ENCODE results near the gene MPI. TPM values are rescaled to one million over a fixed set of nuclear protein-coding genes. Genes with fewer than 3 reads are reported as not detected.
"Not testable (repeated sequence)": the region's sequence is repeated elsewhere in the genome, so short reads cannot be mapped to it uniquely, and the experiment has no call there.

MPI gene
- total RNA-seq, 1 donor from 2014 or later = 30.1 TPM

- Mint-ChIP-seq H3K36me3 (ENCODE audit: unreplicated experiment) (peaks cover 14% of the 10 kb centered on the region), H3K27ac (ENCODE audit: unreplicated experiment) (no peak overlapping the region)
Measured at GRCh38 chr15:74892931-74893330, 3.1 kb downstream of the MPI start.

DNA sequence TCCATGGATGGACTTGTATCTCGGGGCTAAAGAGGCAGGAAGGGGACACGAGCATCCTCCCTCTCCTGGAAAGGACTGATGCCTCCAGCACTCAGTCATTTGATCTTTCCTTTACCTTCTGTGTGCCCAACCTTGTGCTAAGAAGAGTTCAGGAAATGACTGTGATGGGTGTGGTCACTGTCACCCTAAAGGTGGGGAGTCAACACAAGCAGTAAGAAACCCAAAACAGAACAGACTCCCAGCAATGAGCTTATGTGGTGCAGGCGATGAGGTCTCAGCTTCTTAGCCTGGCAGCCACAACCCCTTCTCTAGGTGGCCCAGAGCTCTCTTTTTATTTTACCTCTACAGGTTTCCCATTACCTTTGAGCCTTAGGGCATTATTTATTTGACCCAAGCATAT is 3.8 kb downstream of the MPI start:
- Mint-ChIP-seq H3K36me3 (ENCODE audit: unreplicated experiment) (peaks cover 14% of the 10 kb centered on the region), H3K4me1 (ENCODE audit: unreplicated experiment) (peaks cover 22% of the 10 kb centered on the region), H3K27me3 (ENCODE audit: unreplicated experiment) (no peaks in the 10 kb centered on the region), H3K4me3 (ENCODE audit: unreplicated experiment) (no peak overlapping the region), H3K9me3 (ENCODE audit: unreplicated experiment) (no peaks in the 10 kb centered on the region), H3K27ac (ENCODE audit: unreplicated experiment) (no peak overlapping the region)
- TF ChIP-seq, protein P1, sequence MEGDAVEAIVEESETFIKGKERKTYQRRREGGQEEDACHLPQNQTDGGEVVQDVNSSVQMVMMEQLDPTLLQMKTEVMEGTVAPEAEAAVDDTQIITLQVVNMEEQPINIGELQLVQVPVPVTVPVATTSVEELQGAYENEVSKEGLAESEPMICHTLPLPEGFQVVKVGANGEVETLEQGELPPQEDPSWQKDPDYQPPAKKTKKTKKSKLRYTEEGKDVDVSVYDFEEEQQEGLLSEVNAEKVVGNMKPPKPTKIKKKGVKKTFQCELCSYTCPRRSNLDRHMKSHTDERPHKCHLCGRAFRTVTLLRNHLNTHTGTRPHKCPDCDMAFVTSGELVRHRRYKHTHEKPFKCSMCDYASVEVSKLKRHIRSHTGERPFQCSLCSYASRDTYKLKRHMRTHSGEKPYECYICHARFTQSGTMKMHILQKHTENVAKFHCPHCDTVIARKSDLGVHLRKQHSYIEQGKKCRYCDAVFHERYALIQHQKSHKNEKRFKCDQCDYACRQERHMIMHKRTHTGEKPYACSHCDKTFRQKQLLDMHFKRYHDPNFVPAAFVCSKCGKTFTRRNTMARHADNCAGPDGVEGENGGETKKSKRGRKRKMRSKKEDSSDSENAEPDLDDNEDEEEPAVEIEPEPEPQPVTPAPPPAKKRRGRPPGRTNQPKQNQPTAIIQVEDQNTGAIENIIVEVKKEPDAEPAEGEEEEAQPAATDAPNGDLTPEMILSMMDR (IDR thresholded peaks at IDR 0.05) = no peak
- DNase-seq (ENCODE audit: extremely low spot score, unreplicated experiment) = no peak

More at GRCh38 chr15:74892931-74893330, 3.1 kb downstream of the MPI start:
- H3K4me3 Mint-ChIP-seq (ENCODE audit: unreplicated experiment) = no peak overlapping the region
- DNase-seq (ENCODE audit: extremely low spot score, unreplicated experiment) = no peak
- peaks cover 22% of the 10 kb centered on the region for H3K4me1 Mint-ChIP-seq (ENCODE audit: unreplicated experiment)
- TF ChIP-seq, protein P1 (IDR thresholded peaks at IDR 0.05) = no peak
- H3K9me3 Mint-ChIP-seq (ENCODE audit: unreplicated experiment) = no peaks in the 10 kb centered on the region
- no peaks in the 10 kb centered on the region for H3K27me3 Mint-ChIP-seq (ENCODE audit: unreplicated experiment)

- H3K27ac Mint-ChIP-seq (ENCODE audit: unreplicated experiment); H3K9me3 Mint-ChIP-seq (ENCODE audit: unreplicated experiment); H3K27me3 Mint-ChIP-seq (ENCODE audit: unreplicated experiment); DNase-seq (ENCODE audit: extremely low spot score, unreplicated experiment); H3K4me3 Mint-ChIP-seq (ENCODE audit: unreplicated experiment): not testable (repeated sequence)
- peaks cover 20% of the 10 kb centered on the region for H3K4me1 Mint-ChIP-seq (ENCODE audit: unreplicated experiment)
- H3K36me3 Mint-ChIP-seq (ENCODE audit: unreplicated experiment) = peaks cover 16% of the 10 kb centered on the region
Measured at GRCh38 chr15:74894383-74894782, 4.5 kb downstream of the MPI start.

GRCh38 chr15:74895830-74896229 is 6.0 kb downstream of the MPI start:
- no peak overlapping the region for H3K4me3 Mint-ChIP-seq (ENCODE audit: unreplicated experiment)

DNA sequence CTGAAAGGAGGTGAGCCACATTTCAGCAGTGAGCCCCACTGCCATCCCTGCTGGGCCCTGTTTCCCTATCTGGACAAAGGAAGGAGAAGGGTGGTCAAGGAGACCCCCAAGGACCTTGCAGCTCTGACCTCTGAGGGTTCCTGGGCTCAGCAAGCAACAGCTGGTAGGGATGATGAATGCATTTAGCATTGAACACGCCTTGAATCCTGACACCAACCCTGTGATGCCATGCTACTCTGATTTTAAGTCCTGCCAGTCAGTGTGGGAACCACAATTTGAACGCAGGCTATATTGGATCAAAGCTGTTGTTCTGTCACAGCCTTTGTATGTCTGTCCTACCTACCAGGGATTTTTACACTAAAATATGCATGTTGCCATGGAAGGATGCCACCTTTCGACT is 6.5 kb downstream of the MPI start:
- H3K9me3 Mint-ChIP-seq (ENCODE audit: unreplicated experiment) = no peaks in the 10 kb centered on the region

More at GRCh38 chr15:74895830-74896229, 6.0 kb downstream of the MPI start:
- Mint-ChIP-seq H3K27me3 (ENCODE audit: unreplicated experiment) (no peaks in the 10 kb centered on the region), H3K9me3 (ENCODE audit: unreplicated experiment) (no peaks in the 10 kb centered on the region), H3K27ac (ENCODE audit: unreplicated experiment) (no peak overlapping the region), H3K4me1 (ENCODE audit: unreplicated experiment) (peaks cover 7% of the 10 kb centered on the region), H3K36me3 (ENCODE audit: unreplicated experiment) (peaks cover 24% of the 10 kb centered on the region)
- TF ChIP-seq, protein P1 (IDR thresholded peaks at IDR 0.05) = no peak
- DNase-seq (ENCODE audit: extremely low spot score, unreplicated experiment) = no peak

More for the DNA sequence above, 6.5 kb downstream of the MPI start:
- no peak for DNase-seq (ENCODE audit: extremely low spot score, unreplicated experiment)
- H3K27me3 Mint-ChIP-seq (ENCODE audit: unreplicated experiment) = no peaks in the 10 kb centered on the region
- no peak overlapping the region for H3K4me3 Mint-ChIP-seq (ENCODE audit: unreplicated experiment)
- peaks cover 6% of the 10 kb centered on the region for H3K4me1 Mint-ChIP-seq (ENCODE audit: unreplicated experiment)
- H3K27ac Mint-ChIP-seq (ENCODE audit: unreplicated experiment) = no peak overlapping the region
- H3K36me3 Mint-ChIP-seq (ENCODE audit: unreplicated experiment) = peaks cover 24% of the 10 kb centered on the region
- TF ChIP-seq, protein P1 (IDR thresholded peaks at IDR 0.05) = no peak

Measured in osteocyte (in vitro differentiated cells).